NCI-H1092 (cell line): ENCODE results near the gene ZNF496.
"Not testable (repeated sequence)": the region's sequence is repeated elsewhere in the genome, so short reads cannot be mapped to it uniquely, and the experiment has no call there.

ENCODE experiments used
- DNase-seq: peaks from one replicate; lab custom pipeline; 2025; lab: John Stamatoyannopoulos, UW

ZNF496 gene

GRCh38 chr1:247358920-247359319 is 27.3 kb upstream of the ZNF496 start:
- no peak for DNase-seq

GRCh38 chr1:247357781-247358211 is 26.1 kb upstream of the ZNF496 start:
- DNase-seq = no peak

- no peak for DNase-seq
Measured at GRCh38 chr1:247357052-247357780, 25.5 kb upstream of the ZNF496 start.

GRCh38 chr1:247355160-247355559 is 23.5 kb upstream of the ZNF496 start:
- DNase-seq = not testable (repeated sequence)

GRCh38 chr1:247352175-247352574 is 20.5 kb upstream of the ZNF496 start:
- no peak for DNase-seq

- no peak for DNase-seq
Measured at GRCh38 chr1:247350587-247350986, 18.9 kb upstream of the ZNF496 start.

- DNase-seq = no peak
Measured at GRCh38 chr1:247347477-247348222, 16.0 kb upstream of the ZNF496 start.

GRCh38 chr1:247345881-247346280 is 14.2 kb upstream of the ZNF496 start:
- no peak for DNase-seq

GRCh38 chr1:247343801-247344200 is 12.1 kb upstream of the ZNF496 start:
- no peak for DNase-seq

- no peak for DNase-seq
Measured at GRCh38 chr1:247338723-247339275, 7.1 kb upstream of the ZNF496 start.

- DNase-seq = no peak
Measured at GRCh38 chr1:247337961-247338360, 6.3 kb upstream of the ZNF496 start.

GRCh38 chr1:247337250-247337746 is 5.6 kb upstream of the ZNF496 start:
- DNase-seq = no peak

- DNase-seq = peak; percentile 22
Measured at GRCh38 chr1:247336390-247336789, 4.7 kb upstream of the ZNF496 start.

- DNase-seq = no peak
Measured at GRCh38 chr1:247335882-247336281, 4.2 kb upstream of the ZNF496 start.

GRCh38 chr1:247334378-247335133 is 2.9 kb upstream of the ZNF496 start:
- no peak for DNase-seq

GRCh38 chr1:247332623-247333361 is 1.1 kb upstream of the ZNF496 start:
- DNase-seq = peak; percentile 8

GRCh38 chr1:247332215-247332622 is 552 bp upstream of the ZNF496 start:
- DNase-seq = peak; percentile 41

- DNase-seq = peak; percentile 54
Measured at GRCh38 chr1:247331172-247331524, 519 bp downstream of the ZNF496 start.

GRCh38 chr1:247330548-247331171 is 1.0 kb downstream of the ZNF496 start:
- no peak for DNase-seq

GRCh38 chr1:247329097-247329617 is 2.5 kb downstream of the ZNF496 start:
- DNase-seq = no peak

GRCh38 chr1:247328311-247328710 is 3.4 kb downstream of the ZNF496 start:
- DNase-seq = no peak
